NB4 (cell line): Measurements from ENCODE around the gene TMEM248.

Source experiments
- MAX ChIP-seq: IDR thresholded peaks from 2 replicates; pipeline ENCODE4 v1.6.1; 2011; ENCODE audit warnings: low read depth, low read length
- MYC ChIP-seq: IDR thresholded peaks from 2 replicates; pipeline ENCODE4 v1.6.1; 2011; ENCODE audit warnings: low read depth, low read length
- POLR2A ChIP-seq: IDR thresholded peaks from 2 replicates; pipeline ENCODE4 v1.6.1; 2011; ENCODE audit warnings: mild to moderate bottlenecking; ENCODE audit not compliant: insufficient read length; ENCODE audit errors: extremely low read depth
- TF ChIP-seq, protein P1 (sequence below): IDR thresholded peaks from one replicate; pipeline ENCODE4 v1.5.1; 2012; ENCODE audit warnings: low read depth, low read length

DNA sequence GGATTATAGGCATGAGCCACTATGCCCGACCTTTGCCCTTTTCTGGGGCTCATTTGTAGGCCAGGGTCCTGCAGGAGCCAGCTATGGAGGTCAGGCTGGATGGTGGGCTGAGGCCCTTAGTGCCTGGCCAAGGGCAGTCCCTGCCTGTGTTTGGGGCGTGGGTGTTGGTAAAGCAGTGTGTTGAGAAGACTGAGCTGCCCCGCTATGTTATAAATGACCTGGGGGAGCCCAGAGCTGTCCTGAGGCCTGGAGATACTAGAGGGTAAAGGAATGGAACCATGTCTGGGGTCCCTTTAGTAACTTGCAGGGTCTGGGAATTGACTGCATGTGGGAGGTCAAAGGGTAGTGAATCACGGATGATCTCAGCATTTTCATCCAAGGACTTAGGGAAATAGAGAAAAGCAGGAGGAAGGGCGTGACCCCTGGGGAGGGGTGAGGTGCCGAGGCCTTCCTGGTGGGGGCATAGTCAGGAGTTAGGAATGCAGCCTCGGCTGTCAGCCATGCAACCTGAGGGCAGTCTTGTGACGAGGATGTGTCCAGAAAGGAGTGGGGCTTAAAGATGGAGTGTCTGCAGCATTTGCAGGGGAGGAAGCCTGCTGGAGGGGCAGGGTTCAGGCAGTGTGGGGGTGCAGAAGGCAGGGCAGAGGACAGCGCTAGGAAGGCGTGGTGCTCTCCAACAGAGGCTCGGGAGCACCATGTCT is 31.5 kb downstream of the TMEM248 start:
- TF ChIP-seq, protein P1, sequence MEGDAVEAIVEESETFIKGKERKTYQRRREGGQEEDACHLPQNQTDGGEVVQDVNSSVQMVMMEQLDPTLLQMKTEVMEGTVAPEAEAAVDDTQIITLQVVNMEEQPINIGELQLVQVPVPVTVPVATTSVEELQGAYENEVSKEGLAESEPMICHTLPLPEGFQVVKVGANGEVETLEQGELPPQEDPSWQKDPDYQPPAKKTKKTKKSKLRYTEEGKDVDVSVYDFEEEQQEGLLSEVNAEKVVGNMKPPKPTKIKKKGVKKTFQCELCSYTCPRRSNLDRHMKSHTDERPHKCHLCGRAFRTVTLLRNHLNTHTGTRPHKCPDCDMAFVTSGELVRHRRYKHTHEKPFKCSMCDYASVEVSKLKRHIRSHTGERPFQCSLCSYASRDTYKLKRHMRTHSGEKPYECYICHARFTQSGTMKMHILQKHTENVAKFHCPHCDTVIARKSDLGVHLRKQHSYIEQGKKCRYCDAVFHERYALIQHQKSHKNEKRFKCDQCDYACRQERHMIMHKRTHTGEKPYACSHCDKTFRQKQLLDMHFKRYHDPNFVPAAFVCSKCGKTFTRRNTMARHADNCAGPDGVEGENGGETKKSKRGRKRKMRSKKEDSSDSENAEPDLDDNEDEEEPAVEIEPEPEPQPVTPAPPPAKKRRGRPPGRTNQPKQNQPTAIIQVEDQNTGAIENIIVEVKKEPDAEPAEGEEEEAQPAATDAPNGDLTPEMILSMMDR = no peak
- no peak for TF ChIP-seq POLR2A
- TF ChIP-seq MAX = no peak
- TF ChIP-seq MYC = no peak
